Activated B cell treated with CpG ODN at 0.5 μM for 24 hours (primary cell): ENCODE data around the gene NR6A1. TPM values are rescaled to one million over a fixed set of nuclear protein-coding genes. Genes with fewer than 3 reads are reported as not detected.

Source experiments
- ATAC-seq: fragments of 200-7000 bp; cut with Tn5 transposase; one replicate; pipeline ENCODE4 v1.10.0; 2021; ENCODE audit warnings: low read depth, mild to moderate bottlenecking, moderate library complexity
- CTCF ChIA-PET: fragments of 350-600 bp; sonication (Branson Sonifier 250); formaldehyde crosslinking; loops from one replicate; lab custom pipeline; 2021; ENCODE audit warnings: antibody characterized with exemption; lab: Charles Lee
- POLR2A ChIA-PET: fragments of 350-600 bp; sonication (Branson Sonifier 250); formaldehyde crosslinking; loops from one replicate; lab custom pipeline; 2021; ENCODE audit warnings: antibody characterized with exemption; lab: Charles Lee
- DNase-seq: peaks from one replicate; pipeline ENCODE4 v3.0.0; 2022
- H3K27ac Mint-ChIP-seq: one replicate; pipeline ENCODE4 v1.8.0; 2020; ENCODE audit warnings: mixed read lengths
- H3K27me3 Mint-ChIP-seq: one replicate; pipeline ENCODE4 v1.8.0; 2021; ENCODE audit warnings: mixed read lengths
- H3K36me3 Mint-ChIP-seq: one replicate; pipeline ENCODE4 v1.8.0; 2021; ENCODE audit warnings: low read depth, mixed read lengths
- H3K4me1 Mint-ChIP-seq: one replicate; pipeline ENCODE4 v1.8.0; 2021; ENCODE audit warnings: mixed read lengths
- H3K4me3 Mint-ChIP-seq: one replicate; pipeline ENCODE4 v1.8.0; 2020; ENCODE audit warnings: mild to moderate bottlenecking, mixed read lengths
- H3K9me3 Mint-ChIP-seq: one replicate; pipeline ENCODE4 v1.8.0; 2020; ENCODE audit warnings: mixed read lengths
- CTCF ChIP-seq: fragments of 200-600 bp; IDR thresholded peaks from one replicate; pipeline ENCODE4 v1.8.0; 2022; ENCODE audit warnings: antibody characterized with exemption, mild to moderate bottlenecking
- intact Hi-C: fragments of 100-400 bp; cut with micrococcal nuclease; formaldehyde crosslinking; loops from one replicate; pipeline ENCODE4 v1.15.1; 2024
- total RNA-seq: library from RNA; stranded (reverse); gene quantifications from 2 replicates; pipeline ENCODE4 v1.2.3, GENCODE V29; 2022

Gene NR6A1
- total RNA-seq, 1 donor from 2014 or later: 3.1 TPM

DNA sequence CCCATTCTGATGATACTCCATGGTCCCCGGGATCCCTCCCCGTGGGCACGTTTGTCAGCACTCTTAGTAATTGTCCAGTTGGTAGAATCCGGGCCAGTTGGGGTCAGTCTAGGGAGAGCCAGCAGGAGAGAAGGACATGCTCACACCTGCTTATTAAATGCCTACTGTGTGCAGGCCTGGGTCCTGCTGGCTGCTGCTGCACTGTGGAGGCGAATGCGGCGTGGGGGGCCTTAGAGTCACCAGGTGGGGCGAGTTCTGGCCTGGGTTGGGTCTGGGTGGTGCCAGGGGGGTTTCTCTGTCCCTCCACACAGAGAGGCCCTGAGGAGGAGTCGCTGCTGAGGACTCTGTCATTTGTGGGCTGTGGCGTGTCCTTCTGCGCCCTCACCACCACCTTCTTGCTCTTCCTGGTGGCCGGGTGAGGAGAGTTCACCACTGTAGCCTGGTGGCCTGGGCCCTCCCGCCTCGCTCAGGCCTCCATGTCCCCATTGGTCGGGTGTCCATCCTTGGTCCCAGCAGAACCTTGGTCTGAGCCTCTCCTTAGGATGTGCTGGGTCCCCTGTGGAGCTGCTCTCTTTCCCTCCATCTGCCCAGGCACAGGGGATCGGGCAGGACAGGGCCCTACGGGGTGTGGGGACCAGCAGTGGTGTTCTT is 303.6 kb downstream of the NR6A1 start:
- Mint-ChIP-seq H3K27ac (no peak overlapping the region), H3K27me3 (peaks cover 11% of the 10 kb centered on the region), H3K36me3 (no peaks in the 10 kb centered on the region), H3K4me1 (peaks cover 5% of the 10 kb centered on the region), H3K4me3 (no peak overlapping the region), H3K9me3 (no peaks in the 10 kb centered on the region)
- intact Hi-C loops: no loop called here
- no peak for ATAC-seq
- ChIA-PET CTCF (no interaction called here), POLR2A (no interaction called here)
- no peak for DNase-seq
- no peak for TF ChIP-seq CTCF

Other genes with a start within 250 kb of the NR6A1 start
- 0.73 and 0.78 TPM in 2 replicates for gene OLFML2A, start 5.8 kb upstream of the NR6A1 start, total RNA-seq
- gene WDR38, start 82.1 kb upstream of the NR6A1 start, total RNA-seq: not detected in 2 replicates
- gene RPL35, start 90.6 kb upstream of the NR6A1 start, total RNA-seq: 2,037 and 2,426 TPM in 2 replicates
- 91.5 and 93.1 TPM in 2 replicates for gene ARPC5L, start 90.8 kb upstream of the NR6A1 start, total RNA-seq
- gene GOLGA1, start 169.8 kb upstream of the NR6A1 start, total RNA-seq: 11.8 and 14.0 TPM in 2 replicates